A673 (cell line): ENCODE data around the gene RBM34. TPM values are rescaled to one million over a fixed set of nuclear protein-coding genes. Genes with fewer than 3 reads are reported as not detected.

Source experiments
- Bru-seq: library from RNA; stranded (reverse); fragments of 400-500 nt; gene quantifications from one replicate; lab custom pipeline; 2021; lab: Mats Ljungman, UMichigan
- BruChase-seq, 2 experiments: library from RNA; stranded (reverse); fragments of 400-500 nt; gene quantifications; one replicate each; lab custom pipeline; 2021; lab: Mats Ljungman, UMichigan
- BruUV-seq: library from RNA; stranded (reverse); fragments of 400-500 nt; replicated peaks from 2 replicates; lab custom pipeline; 2021; lab: Mats Ljungman, UMichigan
- CTCF ChIA-PET: fragments of 300-600 bp; sonication (Branson Sonifier 250); formaldehyde crosslinking; loops from one replicate; lab custom pipeline; 2022; ENCODE audit warnings: antibody characterized with exemption; lab: Charles Lee
- POLR2A ChIA-PET: fragments of 300-600 bp; sonication (Branson Sonifier 250); formaldehyde crosslinking; loops from one replicate; lab custom pipeline; 2022; ENCODE audit warnings: antibody characterized with exemption; ENCODE audit not compliant: low non-redundant PET; lab: Charles Lee
- DNase-seq: peaks from one replicate; pipeline ENCODE4 v3.0.0-alpha.2; 2015; ENCODE audit warnings: low spot score
- H3K27ac ChIP-seq: fragments of 200-600 bp; sonication (generic); 2 replicates; pipeline ENCODE4 v1.5.1; 2016; ENCODE audit warnings: mixed run types, low read depth, mild to moderate bottlenecking, mixed read lengths, antibody characterized with exemption, low read length; ENCODE audit not compliant: poor library complexity, severe bottlenecking
- H3K27me3 ChIP-seq: fragments of 200-600 bp; sonication (generic); replicated peaks from 2 replicates; pipeline ENCODE4 v1.6.1; 2017; ENCODE audit warnings: mixed run types, low read depth, mild to moderate bottlenecking, mixed read lengths, antibody characterized with exemption, low read length; ENCODE audit not compliant: insufficient read depth, poor library complexity
- H3K36me3 ChIP-seq: fragments of 200-600 bp; sonication (generic); 2 replicates; pipeline ENCODE4 v1.6.1; 2016; ENCODE audit warnings: mixed run types, mild to moderate bottlenecking, mixed read lengths, antibody characterized with exemption, low read length; ENCODE audit not compliant: insufficient read depth, poor library complexity, severe bottlenecking
- H3K4me1 ChIP-seq: fragments of 200-600 bp; sonication (generic); 2 replicates; pipeline ENCODE4 v1.6.1; 2017; ENCODE audit warnings: mixed run types, mild to moderate bottlenecking, mixed read lengths, antibody characterized with exemption, low read length; ENCODE audit not compliant: insufficient read depth, poor library complexity, severe bottlenecking
- H3K4me3 ChIP-seq: fragments of 200-600 bp; sonication (generic); 2 replicates; pipeline ENCODE4 v1.5.1; 2016; ENCODE audit warnings: low read depth, mixed run types, mild to moderate bottlenecking, mixed read lengths, low read length; ENCODE audit not compliant: poor library complexity, severe bottlenecking
- H3K9me3 ChIP-seq: fragments of 200-600 bp; sonication (generic); 2 replicates; pipeline ENCODE4 v1.6.1; 2016; ENCODE audit warnings: mixed run types, low read depth, mild to moderate bottlenecking, mixed read lengths, antibody characterized with exemption, low read length; ENCODE audit not compliant: poor library complexity, severe bottlenecking
- EZH2 ChIP-seq: fragments of 200-600 bp; sonication (generic); IDR thresholded peaks from 2 replicates; pipeline ENCODE4 v1.6.1; 2017; ENCODE audit warnings: borderline replicate concordance, low read depth, mild to moderate bottlenecking, mixed read lengths, antibody characterized with exemption, low read length; ENCODE audit not compliant: poor library complexity, severe bottlenecking
- intact Hi-C: fragments of 100-400 bp; cut with micrococcal nuclease; formaldehyde crosslinking; loops from one replicate; pipeline ENCODE4 v1.10.0; 2022; ENCODE audit not compliant: unreplicated experiment
- long read RNA-seq: library from polyadenylated mRNA; stranded (forward); transcript quantifications from one replicate; pipeline ENCODE4 v2.0.0, GENCODE V29; 2022
- total RNA-seq: library from RNA; stranded (reverse); gene quantifications from 2 replicates; pipeline ENCODE4 v1.2.3, GENCODE V29; 2021
- TF ChIP-seq, protein P1 (sequence below): fragments of 300-800, 200-600 bp; sonication (generic); conservative IDR thresholded peaks from 2 replicates; pipeline ENCODE4 v1.5.1; 2017; ENCODE audit warnings: low read depth, mild to moderate bottlenecking, antibody characterized with exemption, low read length, moderate library complexity, mixed read lengths

Gene RBM34, protein sequence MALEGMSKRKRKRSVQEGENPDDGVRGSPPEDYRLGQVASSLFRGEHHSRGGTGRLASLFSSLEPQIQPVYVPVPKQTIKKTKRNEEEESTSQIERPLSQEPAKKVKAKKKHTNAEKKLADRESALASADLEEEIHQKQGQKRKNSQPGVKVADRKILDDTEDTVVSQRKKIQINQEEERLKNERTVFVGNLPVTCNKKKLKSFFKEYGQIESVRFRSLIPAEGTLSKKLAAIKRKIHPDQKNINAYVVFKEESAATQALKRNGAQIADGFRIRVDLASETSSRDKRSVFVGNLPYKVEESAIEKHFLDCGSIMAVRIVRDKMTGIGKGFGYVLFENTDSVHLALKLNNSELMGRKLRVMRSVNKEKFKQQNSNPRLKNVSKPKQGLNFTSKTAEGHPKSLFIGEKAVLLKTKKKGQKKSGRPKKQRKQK
- total RNA-seq, result 67.2 and 69.4 TPM in 2 replicates
- percentile 74 among the genes with signal in this experiment for Bru-seq, nascent RNA
- BruChase-seq, experiment 1, labeled RNA remaining after a 2-hour chase, result percentile 71 among the genes with signal in this experiment
- BruChase-seq, experiment 2, labeled RNA remaining after a 6-hour chase, result percentile 69 among the genes with signal in this experiment
- long read RNA-seq, transcript RBM34-201 (11 exons, 2,054 nt), result major isoform, 45 of 66 reads
- long read RNA-seq, partial matches to known transcripts, result 3 of 66 reads
- long read RNA-seq, other reads (novel, unspliced or antisense), result 18 of 66 reads

- CTCF ChIA-PET, result no interaction called here
- H3K4me1 ChIP-seq, result no peaks in the 10 kb centered on the region
- POLR2A ChIA-PET, result no interaction called here
- no TSS peak for BruUV-seq
- TF ChIP-seq, protein P1, sequence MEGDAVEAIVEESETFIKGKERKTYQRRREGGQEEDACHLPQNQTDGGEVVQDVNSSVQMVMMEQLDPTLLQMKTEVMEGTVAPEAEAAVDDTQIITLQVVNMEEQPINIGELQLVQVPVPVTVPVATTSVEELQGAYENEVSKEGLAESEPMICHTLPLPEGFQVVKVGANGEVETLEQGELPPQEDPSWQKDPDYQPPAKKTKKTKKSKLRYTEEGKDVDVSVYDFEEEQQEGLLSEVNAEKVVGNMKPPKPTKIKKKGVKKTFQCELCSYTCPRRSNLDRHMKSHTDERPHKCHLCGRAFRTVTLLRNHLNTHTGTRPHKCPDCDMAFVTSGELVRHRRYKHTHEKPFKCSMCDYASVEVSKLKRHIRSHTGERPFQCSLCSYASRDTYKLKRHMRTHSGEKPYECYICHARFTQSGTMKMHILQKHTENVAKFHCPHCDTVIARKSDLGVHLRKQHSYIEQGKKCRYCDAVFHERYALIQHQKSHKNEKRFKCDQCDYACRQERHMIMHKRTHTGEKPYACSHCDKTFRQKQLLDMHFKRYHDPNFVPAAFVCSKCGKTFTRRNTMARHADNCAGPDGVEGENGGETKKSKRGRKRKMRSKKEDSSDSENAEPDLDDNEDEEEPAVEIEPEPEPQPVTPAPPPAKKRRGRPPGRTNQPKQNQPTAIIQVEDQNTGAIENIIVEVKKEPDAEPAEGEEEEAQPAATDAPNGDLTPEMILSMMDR, result no peak
- TF ChIP-seq EZH2, result no peak
- H3K4me3 ChIP-seq, result peak within 1 kb of the TSS; percentile 68
- intact Hi-C loops, result no loop called here
- peak; percentile 87 for DNase-seq
- H3K36me3 ChIP-seq, result peaks cover 8% of the 10 kb centered on the region
- H3K27me3 ChIP-seq, result no peaks in the 10 kb centered on the region
- H3K27ac ChIP-seq, result peak within 1 kb of the TSS; percentile 77
- no peaks in the 10 kb centered on the region for H3K9me3 ChIP-seq
Measured at GRCh38 chr1:235160957-235161684, at the start of gene RBM34. TSS of gene RBM34 (minus strand) at chr1:235161250. CDS start at chr1:235161226, 24 bp downstream.

DNA sequence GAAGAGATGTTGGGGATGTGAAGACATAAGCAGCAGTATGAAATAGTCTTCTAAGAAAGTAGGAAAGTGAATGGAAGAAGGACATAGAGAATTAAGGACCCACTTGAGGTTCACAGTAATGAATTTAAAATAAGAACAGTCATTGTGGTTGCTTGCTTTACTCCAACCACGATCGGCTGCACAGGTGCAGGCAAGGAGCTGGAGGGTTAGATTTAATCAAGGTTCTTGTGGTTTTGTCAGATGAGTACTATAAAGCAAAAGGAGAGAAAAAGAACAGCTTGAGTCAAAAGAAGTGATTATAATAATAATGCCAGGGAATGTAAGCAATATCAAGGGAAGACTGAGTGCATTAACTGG, 46.1 kb upstream of the RBM34 start:
- Histone ChIP-seq H3K9me3 (no peaks in the 10 kb centered on the region), H3K36me3 (no peaks in the 10 kb centered on the region), H3K27me3 (no peaks in the 10 kb centered on the region), H3K27ac (no peak overlapping the region), H3K4me1 (no peaks in the 10 kb centered on the region), H3K4me3 (no peak overlapping the region)
- no peak for TF ChIP-seq EZH2
- TF ChIP-seq, protein P1, result no peak
- CTCF ChIA-PET, result no interaction called here
- no TSS peak for BruUV-seq
- intact Hi-C loops, result no loop called here
- POLR2A ChIA-PET, result no interaction called here
- no peak for DNase-seq

- Histone ChIP-seq H3K27me3 (no peaks in the 10 kb centered on the region), H3K36me3 (no peaks in the 10 kb centered on the region), H3K27ac (no peak overlapping the region), H3K9me3 (no peaks in the 10 kb centered on the region), H3K4me1 (no peaks in the 10 kb centered on the region), H3K4me3 (no peak overlapping the region)
- BruUV-seq, result no TSS peak
- TF ChIP-seq, protein P1, result no peak
- no peak for TF ChIP-seq EZH2
- ChIA-PET CTCF (no interaction called here), POLR2A (no interaction called here)
- DNase-seq, result no peak
- intact Hi-C loops, result no loop called here
Measured at GRCh38 chr1:235206533-235207208, 45.6 kb upstream of the RBM34 start.
